ENCODE data around the gene WNT7B. TPM values are rescaled to one million over a fixed set of nuclear protein-coding genes. Genes with fewer than 3 reads are reported as not detected.

WNT7B gene
- total RNA-seq, 2 experiments from 2014 or later: not detected

- CTCF ChIA-PET: interaction anchor here (0.6 kb wide), 1 partner anchor 601 kb away, joined by 3 read pairs; no protein-coding TSS in a partner anchor
- POLR2A ChIA-PET: no interaction called here
Measured at GRCh38 chr22:45903355-45904135, 73.4 kb downstream of the WNT7B start.

- ChIA-PET POLR2A (no interaction called here), CTCF (no interaction called here)
Measured at GRCh38 chr22:45897736-45898135, 79.2 kb downstream of the WNT7B start.

- CTCF ChIA-PET: no interaction called here
Measured at GRCh38 chr22:45896964-45897538, 79.9 kb downstream of the WNT7B start.

GRCh38 chr22:45896153-45896951 lies 80.6 kb downstream of the WNT7B start:
- ChIA-PET POLR2A (no interaction called here), CTCF (interaction anchor here (0.8 kb wide), 1 partner anchor 249 kb away, joined by 3 read pairs; no protein-coding TSS in a partner anchor)

More at GRCh38 chr22:45896964-45897538, 79.9 kb downstream of the WNT7B start:
- POLR2A ChIA-PET: no interaction called here

- CTCF ChIA-PET: interaction anchor here (0.8 kb wide), 1 partner anchor 248 kb away, joined by 3 read pairs; no protein-coding TSS in a partner anchor
- POLR2A ChIA-PET: no interaction called here
Measured at GRCh38 chr22:45895436-45896152, 81.4 kb downstream of the WNT7B start.

GRCh38 chr22:45893516-45893915 lies 83.4 kb downstream of the WNT7B start:
- POLR2A ChIA-PET: no interaction called here
- CTCF ChIA-PET: interaction anchor here (0.6 kb wide), 1 partner anchor 168 kb away, joined by 3 read pairs; no protein-coding TSS in a partner anchor

- CTCF ChIA-PET: no interaction called here
- POLR2A ChIA-PET: no interaction called here
Measured at GRCh38 chr22:45892681-45893461, 84.1 kb downstream of the WNT7B start.

- ChIA-PET CTCF (no interaction called here), POLR2A (no interaction called here)
Measured at GRCh38 chr22:45891996-45892621, 84.9 kb downstream of the WNT7B start.

- ChIA-PET POLR2A (no interaction called here), CTCF (no interaction called here)
Measured at GRCh38 chr22:45891471-45891995, 85.4 kb downstream of the WNT7B start.

GRCh38 chr22:45891021-45891421 lies 85.9 kb downstream of the WNT7B start:
- POLR2A ChIA-PET: no interaction called here
- CTCF ChIA-PET: no interaction called here

GRCh38 chr22:45890351-45890635 lies 86.7 kb downstream of the WNT7B start:
- CTCF ChIA-PET: no interaction called here
- POLR2A ChIA-PET: no interaction called here

- POLR2A ChIA-PET: no interaction called here
Measured at GRCh38 chr22:45889539-45890350, 87.2 kb downstream of the WNT7B start.

GRCh38 chr22:45889093-45889538 lies 87.8 kb downstream of the WNT7B start:
- ChIA-PET CTCF (no interaction called here), POLR2A (no interaction called here)

More at GRCh38 chr22:45889539-45890350, 87.2 kb downstream of the WNT7B start:
- CTCF ChIA-PET: no interaction called here

GRCh38 chr22:45888221-45889092 lies 88.5 kb downstream of the WNT7B start:
- POLR2A ChIA-PET: no interaction called here
- CTCF ChIA-PET: no interaction called here

GRCh38 chr22:45887202-45888131 lies 89.5 kb downstream of the WNT7B start:
- ChIA-PET POLR2A (no interaction called here), CTCF (no interaction called here)

GRCh38 chr22:45886540-45886939 lies 90.4 kb downstream of the WNT7B start:
- POLR2A ChIA-PET: no interaction called here
- CTCF ChIA-PET: no interaction called here
